Measurements from ENCODE around the gene FBLN2.

DNA sequence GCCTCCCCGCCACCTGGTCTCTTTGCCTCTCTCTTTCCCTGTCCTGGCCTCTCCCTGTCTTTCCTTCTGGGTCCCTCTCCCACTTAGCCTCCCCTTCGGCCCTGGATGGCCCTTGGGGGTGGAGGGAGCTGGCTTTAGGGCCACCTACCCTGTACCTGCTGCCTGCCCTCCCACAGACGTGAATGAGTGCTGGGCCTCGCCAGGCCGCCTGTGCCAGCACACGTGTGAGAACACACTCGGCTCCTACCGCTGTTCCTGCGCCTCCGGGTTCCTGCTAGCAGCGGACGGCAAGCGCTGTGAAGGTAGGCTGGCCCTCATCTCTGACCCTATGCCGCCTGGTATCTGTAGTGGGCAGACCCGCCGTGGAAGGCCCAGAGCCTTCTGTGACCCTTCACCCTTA, 80.7 kb downstream of the FBLN2 start:
- TF ChIP-seq CTCF (conservative IDR thresholded peaks at IDR 0.05; ENCODE audit: low read depth, low read length) = no peak
- no peak for TF ChIP-seq EZH2 (IDR thresholded peaks at IDR 0.05; ENCODE audit: low read length, unreplicated experiment)
- no peak for TF ChIP-seq EZH2phosphoT487 (IDR thresholded peaks at IDR 0.05; ENCODE audit: borderline replicate concordance, low read length)

Measured in PC-3 (cell line).